HG03565 (cell line): ENCODE data around the gene CHSY1.

ENCODE experiments used
- ATAC-seq: cut with Tn5 transposase; IDR thresholded peaks from one replicate; pipeline ENCODE4 v1.9.1; 2021; ENCODE audit warnings: mild to moderate bottlenecking, moderate library complexity; ENCODE audit not compliant: unreplicated experiment

The CHSY1 gene

GRCh38 chr15:101269479-101270223 lies 17.8 kb upstream of the CHSY1 start:
- ATAC-seq: no peak

GRCh38 chr15:101267320-101268104 lies 15.7 kb upstream of the CHSY1 start:
- no peak for ATAC-seq

GRCh38 chr15:101266787-101267186 lies 14.9 kb upstream of the CHSY1 start:
- ATAC-seq: no peak

GRCh38 chr15:101266034-101266433 lies 14.2 kb upstream of the CHSY1 start:
- ATAC-seq: no peak

- ATAC-seq: no peak
Measured at GRCh38 chr15:101264911-101265641, 13.2 kb upstream of the CHSY1 start.

- ATAC-seq: no peak
Measured at GRCh38 chr15:101264011-101264410, 12.2 kb upstream of the CHSY1 start.

GRCh38 chr15:101262551-101262950 lies 10.7 kb upstream of the CHSY1 start:
- no peak for ATAC-seq

GRCh38 chr15:101258238-101259144 lies 6.6 kb upstream of the CHSY1 start:
- ATAC-seq: peak; percentile 37

GRCh38 chr15:101256757-101257156 lies 4.9 kb upstream of the CHSY1 start:
- ATAC-seq: no peak

- ATAC-seq: no peak
Measured at GRCh38 chr15:101255615-101256241, 3.9 kb upstream of the CHSY1 start.

- no peak for ATAC-seq
Measured at GRCh38 chr15:101255051-101255395, 3.2 kb upstream of the CHSY1 start.

- no peak for ATAC-seq
Measured at GRCh38 chr15:101254157-101255050, 2.6 kb upstream of the CHSY1 start.

- ATAC-seq: no peak
Measured at GRCh38 chr15:101252836-101253235, 988 bp upstream of the CHSY1 start.

- peak; percentile 15 for ATAC-seq
Measured at GRCh38 chr15:101250873-101251829, 697 bp downstream of the CHSY1 start.

- ATAC-seq: no peak
Measured at GRCh38 chr15:101250341-101250831, 1.5 kb downstream of the CHSY1 start.

- no peak for ATAC-seq
Measured at GRCh38 chr15:101248274-101248673, 3.6 kb downstream of the CHSY1 start.

- ATAC-seq: no peak
Measured at GRCh38 chr15:101246824-101247745, 4.8 kb downstream of the CHSY1 start.
